ENCODE data around the gene TLR2.

The TLR2 gene

GRCh38 chr4:153755186-153755585, 71.1 kb downstream of the TLR2 start:
- H3K4me3 ChIP-seq (ENCODE audit: low read length, poor library complexity, severe bottlenecking), result no peak overlapping the region
- H3F3A ChIP-seq (ENCODE audit: low read depth), result no peaks in the 10 kb centered on the region
- H2AFZ ChIP-seq (ENCODE audit: low read length), result no peak overlapping the region
- H3K4me2 ChIP-seq (ENCODE audit: low read depth, low read length, poor library complexity, severe bottlenecking), result no peak overlapping the region
- H3K36me3 ChIP-seq (ENCODE audit: insufficient read depth, low read length), result no peaks in the 10 kb centered on the region
- H3K27me3 ChIP-seq (ENCODE audit: insufficient read depth, low read length, poor library complexity, severe bottlenecking), result no peaks in the 10 kb centered on the region
- no peak overlapping the region for H3K9ac ChIP-seq (ENCODE audit: low read depth, low read length, poor library complexity, severe bottlenecking)
- no peaks in the 10 kb centered on the region for H3K9me3 ChIP-seq (ENCODE audit: insufficient read depth, low read depth, low read length)
- H3K4me1 ChIP-seq (ENCODE audit: insufficient read depth, low read length, poor library complexity, severe bottlenecking), result no peaks in the 10 kb centered on the region
- H4K20me1 ChIP-seq (ENCODE audit: insufficient read depth, low read length, poor library complexity, severe bottlenecking), result no peaks in the 10 kb centered on the region
- TF ChIP-seq EZH2phosphoT487 (IDR thresholded peaks at IDR 0.05; ENCODE audit: borderline replicate concordance) (no peak), CTCF (conservative IDR thresholded peaks at IDR 0.05; ENCODE audit: low read length) (no peak)
- H3K9me2 ChIP-seq (replicated peaks; ENCODE audit: low read depth, low read length), result no peaks in the 10 kb centered on the region
- no peaks in the 10 kb centered on the region for H3K79me2 ChIP-seq (ENCODE audit: insufficient read depth, low read length)

All from Loucy (cell line).